Tongue (tissue), 2 donors: Measurements from ENCODE around the gene EEPD1. TPM values are rescaled to one million over a fixed set of nuclear protein-coding genes. Genes with fewer than 3 reads are reported as not detected.
"Not testable (repeated sequence)": the region's sequence is repeated elsewhere in the genome, so short reads cannot be mapped to it uniquely, and the experiment has no call there.

Experiments used
- DNase-seq: peaks from one replicate; pipeline ENCODE4 v3.0.0-alpha.2; 2015
- total RNA-seq: library from RNA; depleted of rRNA; stranded (reverse); fragments of >200 nt; gene quantifications from one replicate; pipeline ENCODE4 v1.2.3, GENCODE V29; 2014

EEPD1 gene
- total RNA-seq, 1 donor from 2014 or later, result 16.5 TPM

- no peak for DNase-seq
Measured at GRCh38 chr7:36129048-36129534, 24.0 kb upstream of the EEPD1 start.

- DNase-seq, result no peak
Measured at GRCh38 chr7:36130236-36130945, 22.7 kb upstream of the EEPD1 start.

GRCh38 chr7:36131026-36131425 lies 22.0 kb upstream of the EEPD1 start:
- no peak for DNase-seq

- DNase-seq, result no peak
Measured at GRCh38 chr7:36131499-36131898, 21.6 kb upstream of the EEPD1 start.

GRCh38 chr7:36132012-36132411 lies 21.0 kb upstream of the EEPD1 start:
- DNase-seq, result no peak

GRCh38 chr7:36135700-36136099 lies 17.4 kb upstream of the EEPD1 start:
- DNase-seq, result no peak

- DNase-seq, result no peak
Measured at GRCh38 chr7:36137258-36137657, 15.8 kb upstream of the EEPD1 start.

GRCh38 chr7:36137754-36138153 lies 15.3 kb upstream of the EEPD1 start:
- DNase-seq, result no peak

GRCh38 chr7:36138209-36138608 lies 14.8 kb upstream of the EEPD1 start:
- DNase-seq, result no peak

- no peak for DNase-seq
Measured at GRCh38 chr7:36141351-36141750, 11.7 kb upstream of the EEPD1 start.

GRCh38 chr7:36141850-36142249 lies 11.2 kb upstream of the EEPD1 start:
- no peak for DNase-seq

- DNase-seq, result no peak
Measured at GRCh38 chr7:36144189-36144588, 8.9 kb upstream of the EEPD1 start.

GRCh38 chr7:36145686-36146085 lies 7.4 kb upstream of the EEPD1 start:
- DNase-seq, result no peak

- no peak for DNase-seq
Measured at GRCh38 chr7:36147361-36147760, 5.7 kb upstream of the EEPD1 start.

- DNase-seq, result no peak
Measured at GRCh38 chr7:36148422-36149065, 4.5 kb upstream of the EEPD1 start.

- DNase-seq, result not testable (repeated sequence)
Measured at GRCh38 chr7:36149240-36149639, 3.8 kb upstream of the EEPD1 start.

- DNase-seq, result no peak
Measured at GRCh38 chr7:36149694-36150452, 3.2 kb upstream of the EEPD1 start.

GRCh38 chr7:36151921-36152755 lies 916 bp upstream of the EEPD1 start:
- DNase-seq, result peak; percentile 31

GRCh38 chr7:36153571-36154097 lies 580 bp downstream of the EEPD1 start:
- DNase-seq, result no peak

- no peak for DNase-seq
Measured at GRCh38 chr7:36154255-36155212, 1.5 kb downstream of the EEPD1 start.
